ENCODE measurements around the gene BCL6.
A peak's percentile ranks its signal among the peaks of the same experiment; 100 is the strongest.

The BCL6 gene

GRCh38 chr3:187778726-187779125, 33.5 kb upstream of the BCL6 start:
- H3K27me3 ChIP-seq (ENCODE audit: insufficient read depth, low read length, poor library complexity, severe bottlenecking) = no peaks in the 10 kb centered on the region
- H2AFZ ChIP-seq (ENCODE audit: low read length) = no peak overlapping the region
- no peaks in the 10 kb centered on the region for H3K79me2 ChIP-seq (ENCODE audit: insufficient read depth, low read length)
- peaks cover 37% of the 10 kb centered on the region for H3K4me1 ChIP-seq (ENCODE audit: insufficient read depth, low read length, poor library complexity, severe bottlenecking)
- H3K9me2 ChIP-seq (replicated peaks; ENCODE audit: low read depth, low read length) = no peaks in the 10 kb centered on the region
- H3K4me3 ChIP-seq (ENCODE audit: low read length, poor library complexity, severe bottlenecking) = no peak overlapping the region
- H3K9me3 ChIP-seq (ENCODE audit: insufficient read depth, low read depth, low read length) = no peaks in the 10 kb centered on the region
- H4K20me1 ChIP-seq (ENCODE audit: insufficient read depth, low read length, poor library complexity, severe bottlenecking) = no peaks in the 10 kb centered on the region
- H3K9ac ChIP-seq (ENCODE audit: low read depth, low read length, poor library complexity, severe bottlenecking) = no peak overlapping the region
- TF ChIP-seq CTCF (conservative IDR thresholded peaks at IDR 0.05; ENCODE audit: low read length) (no peak), EZH2phosphoT487 (IDR thresholded peaks at IDR 0.05; ENCODE audit: borderline replicate concordance) (no peak)
- no peak overlapping the region for H3K4me2 ChIP-seq (ENCODE audit: low read depth, low read length, poor library complexity, severe bottlenecking)
- no peaks in the 10 kb centered on the region for H3K36me3 ChIP-seq (ENCODE audit: insufficient read depth, low read length)
- H3F3A ChIP-seq (ENCODE audit: low read depth) = 0 out of 2 replicates have a peak, but pooled peaks cover 3% of the 10 kb centered on the region

GRCh38 chr3:187777331-187777941, 32.2 kb upstream of the BCL6 start:
- Histone ChIP-seq H3K36me3 (ENCODE audit: insufficient read depth, low read length) (no peaks in the 10 kb centered on the region), H3F3A (ENCODE audit: low read depth) (0 out of 2 replicates have a peak, but pooled peaks cover 3% of the 10 kb centered on the region), H4K20me1 (ENCODE audit: insufficient read depth, low read length, poor library complexity, severe bottlenecking) (no peaks in the 10 kb centered on the region), H3K4me3 (ENCODE audit: low read length, poor library complexity, severe bottlenecking) (peak overlapping the region; percentile 52), H3K27me3 (ENCODE audit: insufficient read depth, low read length, poor library complexity, severe bottlenecking) (no peaks in the 10 kb centered on the region), H3K79me2 (ENCODE audit: insufficient read depth, low read length) (no peaks in the 10 kb centered on the region), H3K9ac (ENCODE audit: low read depth, low read length, poor library complexity, severe bottlenecking) (peak overlapping the region; percentile 11), H3K9me3 (ENCODE audit: insufficient read depth, low read depth, low read length) (no peaks in the 10 kb centered on the region), H3K4me2 (ENCODE audit: low read depth, low read length, poor library complexity, severe bottlenecking) (peak overlapping the region; percentile 74), H3K4me1 (ENCODE audit: insufficient read depth, low read length, poor library complexity, severe bottlenecking) (peaks cover 40% of the 10 kb centered on the region), H2AFZ (ENCODE audit: low read length) (peak overlapping the region; percentile 48), H3K9me2 (replicated peaks; ENCODE audit: low read depth, low read length) (no peaks in the 10 kb centered on the region)
- no peak for TF ChIP-seq EZH2phosphoT487 (IDR thresholded peaks at IDR 0.05; ENCODE audit: borderline replicate concordance)
- no peak for TF ChIP-seq CTCF (conservative IDR thresholded peaks at IDR 0.05; ENCODE audit: low read length)

- no peak overlapping the region for H3K4me2 ChIP-seq (ENCODE audit: low read depth, low read length, poor library complexity, severe bottlenecking)
- H3K4me1 ChIP-seq (ENCODE audit: insufficient read depth, low read length, poor library complexity, severe bottlenecking) = peaks cover 40% of the 10 kb centered on the region
- H3K9me3 ChIP-seq (ENCODE audit: insufficient read depth, low read depth, low read length) = no peaks in the 10 kb centered on the region
- no peaks in the 10 kb centered on the region for H3K79me2 ChIP-seq (ENCODE audit: insufficient read depth, low read length)
- H2AFZ ChIP-seq (ENCODE audit: low read length) = no peak overlapping the region
- H3K9ac ChIP-seq (ENCODE audit: low read depth, low read length, poor library complexity, severe bottlenecking) = no peak overlapping the region
- no peak overlapping the region for H3K4me3 ChIP-seq (ENCODE audit: low read length, poor library complexity, severe bottlenecking)
- 0 out of 2 replicates have a peak, but pooled peaks cover 3% of the 10 kb centered on the region for H3F3A ChIP-seq (ENCODE audit: low read depth)
- no peak for TF ChIP-seq EZH2phosphoT487 (IDR thresholded peaks at IDR 0.05; ENCODE audit: borderline replicate concordance)
- H3K36me3 ChIP-seq (ENCODE audit: insufficient read depth, low read length) = no peaks in the 10 kb centered on the region
- no peaks in the 10 kb centered on the region for H4K20me1 ChIP-seq (ENCODE audit: insufficient read depth, low read length, poor library complexity, severe bottlenecking)
- no peaks in the 10 kb centered on the region for H3K9me2 ChIP-seq (replicated peaks; ENCODE audit: low read depth, low read length)
- no peaks in the 10 kb centered on the region for H3K27me3 ChIP-seq (ENCODE audit: insufficient read depth, low read length, poor library complexity, severe bottlenecking)
Measured at GRCh38 chr3:187775549-187775948, 30.3 kb upstream of the BCL6 start.
